SU-DHL-6 (cell line): Measurements from ENCODE around the gene CTNNA2.

Source experiments
- H2AFZ ChIP-seq: fragments of 200-600 bp; sonication (generic); 2 replicates; pipeline ENCODE4 v1.6.1; 2014; ENCODE audit warnings: low read depth, mild to moderate bottlenecking, moderate library complexity, mixed read lengths, antibody characterized with exemption, low read length; ENCODE audit not compliant: severe bottlenecking
- H3F3A ChIP-seq: fragments of 200-600 bp; shearing (Covaris generic); 2 replicates; pipeline ENCODE4 v1.6.0; 2016; ENCODE audit warnings: antibody characterized with exemption, mild to moderate bottlenecking; ENCODE audit not compliant: insufficient read depth
- H3K27ac ChIP-seq: fragments of 200-600 bp; sonication (generic); 2 replicates; pipeline ENCODE4 v1.5.1; 2016; ENCODE audit warnings: low read depth, mild to moderate bottlenecking, low read length, moderate library complexity, mixed read lengths
- H3K27me3 ChIP-seq: fragments of 200-600 bp; sonication (generic), shearing (Covaris generic); 2 replicates; pipeline ENCODE4 v1.6.0; 2014; ENCODE audit warnings: mild to moderate bottlenecking, low read length
- H3K36me3 ChIP-seq: fragments of 200-600 bp; sonication (generic); 2 replicates; pipeline ENCODE4 v1.6.1; 2014; ENCODE audit warnings: mild to moderate bottlenecking, low read length, mixed read lengths
- H3K4me2 ChIP-seq: fragments of 300-600, 200-600 bp; shearing (Covaris generic), sonication (generic); 2 replicates; pipeline ENCODE4 v1.6.0; 2014; ENCODE audit warnings: low read length, low read depth, mild to moderate bottlenecking; ENCODE audit not compliant: poor library complexity, severe bottlenecking
- H3K4me3 ChIP-seq: fragments of 200-600 bp; sonication (generic); 2 replicates; pipeline ENCODE4 v1.5.1; 2014; ENCODE audit warnings: antibody characterized with exemption, low read length, mild to moderate bottlenecking, mixed read lengths; ENCODE audit not compliant: insufficient read depth, poor library complexity, severe bottlenecking
- H3K79me2 ChIP-seq: fragments of 200-600 bp; sonication (generic); 2 replicates; pipeline ENCODE4 v1.6.1; 2014; ENCODE audit warnings: mild to moderate bottlenecking, low read length, moderate library complexity; ENCODE audit not compliant: insufficient read depth
- H3K9ac ChIP-seq: fragments of 200-600 bp; sonication (generic); 2 replicates; pipeline ENCODE4 v1.7.0; 2014; ENCODE audit warnings: mild to moderate bottlenecking, low read length
- H3K9me2 ChIP-seq: fragments of 200-600 bp; sonication (generic); replicated peaks from 2 replicates; pipeline ENCODE4 v1.6.1; 2014; ENCODE audit warnings: low read length; ENCODE audit not compliant: insufficient read depth
- H3K9me3 ChIP-seq: fragments of 200-600 bp; sonication (generic); 2 replicates; pipeline ENCODE4 v1.6.1; 2014; ENCODE audit warnings: low read length, mixed read lengths; ENCODE audit not compliant: insufficient read depth
- H4K20me1 ChIP-seq: fragments of 200-600 bp; sonication (generic); 2 replicates; pipeline ENCODE4 v1.6.1; 2014; ENCODE audit warnings: low read depth, mild to moderate bottlenecking, antibody characterized with exemption, low read length, moderate library complexity, mixed read lengths
- EZH2phosphoT487 ChIP-seq: fragments of 200-600 bp; sonication (generic), shearing (Covaris generic); conservative IDR thresholded peaks from 2 replicates; pipeline ENCODE4 v1.6.1; 2018; ENCODE audit warnings: mild to moderate bottlenecking, antibody characterized with exemption, low read length, moderate library complexity, mixed read lengths
- TF ChIP-seq, protein P1 (sequence below): fragments of 200-600 bp; sonication (generic); IDR thresholded peaks from one replicate; pipeline ENCODE4 v1.5.1; 2017; ENCODE audit warnings: antibody characterized with exemption, mild to moderate bottlenecking, low read length, moderate library complexity; ENCODE audit not compliant: insufficient read depth, poor library complexity, severe bottlenecking

Gene CTNNA2

DNA sequence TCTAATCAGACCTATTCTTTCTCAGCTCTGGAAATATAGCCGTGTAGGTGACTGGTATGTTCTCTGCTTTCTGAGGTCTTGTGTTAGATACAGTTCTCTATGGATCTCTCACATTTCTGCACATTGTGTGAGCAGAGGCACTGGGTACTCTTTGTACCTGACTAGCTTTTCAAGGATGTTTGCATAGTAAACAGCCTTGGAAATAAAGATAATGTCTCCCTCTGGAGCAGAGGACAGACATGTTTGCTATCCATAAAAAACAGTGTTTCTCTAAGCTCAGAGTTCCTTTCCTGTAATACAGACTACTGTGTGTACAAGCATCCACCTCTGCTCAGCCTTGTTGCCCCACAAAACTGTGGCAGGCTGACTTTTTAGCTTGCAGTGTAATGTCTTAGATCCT is 279.2 kb downstream of the CTNNA2 start:
- no peaks in the 10 kb centered on the region for H3K79me2 ChIP-seq
- H3K4me3 ChIP-seq = no peak overlapping the region
- no peak overlapping the region for H3K9ac ChIP-seq
- no peak for TF ChIP-seq EZH2phosphoT487
- TF ChIP-seq, protein P1, sequence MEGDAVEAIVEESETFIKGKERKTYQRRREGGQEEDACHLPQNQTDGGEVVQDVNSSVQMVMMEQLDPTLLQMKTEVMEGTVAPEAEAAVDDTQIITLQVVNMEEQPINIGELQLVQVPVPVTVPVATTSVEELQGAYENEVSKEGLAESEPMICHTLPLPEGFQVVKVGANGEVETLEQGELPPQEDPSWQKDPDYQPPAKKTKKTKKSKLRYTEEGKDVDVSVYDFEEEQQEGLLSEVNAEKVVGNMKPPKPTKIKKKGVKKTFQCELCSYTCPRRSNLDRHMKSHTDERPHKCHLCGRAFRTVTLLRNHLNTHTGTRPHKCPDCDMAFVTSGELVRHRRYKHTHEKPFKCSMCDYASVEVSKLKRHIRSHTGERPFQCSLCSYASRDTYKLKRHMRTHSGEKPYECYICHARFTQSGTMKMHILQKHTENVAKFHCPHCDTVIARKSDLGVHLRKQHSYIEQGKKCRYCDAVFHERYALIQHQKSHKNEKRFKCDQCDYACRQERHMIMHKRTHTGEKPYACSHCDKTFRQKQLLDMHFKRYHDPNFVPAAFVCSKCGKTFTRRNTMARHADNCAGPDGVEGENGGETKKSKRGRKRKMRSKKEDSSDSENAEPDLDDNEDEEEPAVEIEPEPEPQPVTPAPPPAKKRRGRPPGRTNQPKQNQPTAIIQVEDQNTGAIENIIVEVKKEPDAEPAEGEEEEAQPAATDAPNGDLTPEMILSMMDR = no peak
- no peaks in the 10 kb centered on the region for H3K9me3 ChIP-seq
- no peaks in the 10 kb centered on the region for H4K20me1 ChIP-seq
- no peak overlapping the region for H3K4me2 ChIP-seq
- H3K27me3 ChIP-seq = no peaks in the 10 kb centered on the region
- H3K27ac ChIP-seq = no peak overlapping the region
- no peaks in the 10 kb centered on the region for H3K36me3 ChIP-seq
- H2AFZ ChIP-seq = no peak overlapping the region
- H3F3A ChIP-seq = no peaks in the 10 kb centered on the region
- 0 out of 2 replicates have a peak, but pooled peaks cover 2% of the 10 kb centered on the region for H3K9me2 ChIP-seq

DNA sequence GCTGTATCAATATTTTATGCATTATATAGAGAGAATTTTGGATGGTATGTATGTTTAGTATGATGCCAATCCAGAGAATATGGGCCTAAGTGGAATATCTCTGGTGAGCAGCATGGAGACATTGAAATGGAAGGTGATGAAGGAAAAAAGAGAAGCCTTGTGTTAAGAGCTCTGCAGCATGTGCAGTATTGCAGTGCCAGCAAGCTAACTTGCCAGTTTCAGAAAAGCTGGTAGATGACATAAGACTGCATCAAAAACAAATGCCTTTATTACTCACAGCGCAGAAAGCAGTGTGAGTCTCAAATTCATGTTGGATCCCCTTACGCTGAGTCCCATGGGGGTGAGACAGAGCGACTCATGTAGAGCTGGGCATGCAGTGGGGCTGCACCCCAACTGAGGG is 280.2 kb downstream of the CTNNA2 start:
- Histone ChIP-seq H3K4me2 (no peak overlapping the region), H4K20me1 (no peaks in the 10 kb centered on the region), H3F3A (no peaks in the 10 kb centered on the region), H3K36me3 (no peaks in the 10 kb centered on the region), H3K4me3 (no peak overlapping the region), H3K27me3 (no peaks in the 10 kb centered on the region), H2AFZ (no peak overlapping the region), H3K9me3 (no peaks in the 10 kb centered on the region), H3K9me2 (0 out of 2 replicates have a peak, but pooled peaks cover 2% of the 10 kb centered on the region), H3K9ac (no peak overlapping the region), H3K79me2 (no peaks in the 10 kb centered on the region), H3K27ac (no peak overlapping the region)
- TF ChIP-seq, protein P1 = no peak
- TF ChIP-seq EZH2phosphoT487 = no peak

DNA sequence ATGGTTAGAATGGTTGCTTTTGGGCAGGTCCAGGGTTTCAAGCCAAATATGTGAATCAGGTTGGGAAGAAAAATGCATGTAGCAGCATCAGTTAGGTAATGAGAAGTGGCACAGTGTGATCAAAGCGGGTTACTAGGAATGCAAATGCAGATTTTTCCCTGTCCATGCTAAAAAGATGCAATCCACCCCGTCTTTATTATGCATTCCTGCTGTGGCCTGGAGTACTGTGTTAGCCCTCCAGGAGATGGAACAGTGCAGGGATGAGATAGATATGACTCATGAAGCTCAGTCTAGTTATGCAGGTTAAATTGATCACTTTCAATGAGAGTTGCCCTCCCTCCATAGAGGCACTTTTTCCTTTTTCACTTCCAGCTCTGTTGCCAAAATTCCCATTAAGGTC is 283.8 kb downstream of the CTNNA2 start:
- H3K4me2 ChIP-seq = no peak overlapping the region

More for the DNA sequence above, 283.8 kb downstream of the CTNNA2 start:
- Histone ChIP-seq H3K36me3 (no peaks in the 10 kb centered on the region), H3F3A (no peaks in the 10 kb centered on the region), H2AFZ (no peak overlapping the region), H3K27me3 (no peaks in the 10 kb centered on the region), H4K20me1 (no peaks in the 10 kb centered on the region), H3K27ac (no peak overlapping the region), H3K79me2 (no peaks in the 10 kb centered on the region), H3K9me3 (no peaks in the 10 kb centered on the region), H3K4me3 (no peak overlapping the region), H3K9me2 (no peaks in the 10 kb centered on the region), H3K9ac (no peak overlapping the region)
- TF ChIP-seq EZH2phosphoT487 = no peak
- TF ChIP-seq, protein P1 = no peak
